ENCODE measurements around the gene ZBTB7C.

The ZBTB7C gene

GRCh38 chr18:48085781-48086487, 323.2 kb downstream of the ZBTB7C start:
- Mint-ChIP-seq H3K36me3 (no peaks in the 10 kb centered on the region), H3K27ac (no peak overlapping the region), H3K9me3 (no peaks in the 10 kb centered on the region), H3K27me3 (peaks cover 0 to 10% of the 10 kb centered on the region in 2 donors), H3K4me1 (no peaks in the 10 kb centered on the region), H3K4me3 (no peak overlapping the region)
- no peak for DNase-seq
- no peak for ATAC-seq (replicated peaks)

- ATAC-seq (replicated peaks) (no peak), DNase-seq (no peak)
- Mint-ChIP-seq H3K9me3 (no peaks in the 10 kb centered on the region), H3K27me3 (peaks cover 0 to 10% of the 10 kb centered on the region in 2 donors), H3K4me3 (no peak overlapping the region), H3K36me3 (no peaks in the 10 kb centered on the region), H3K27ac (no peak overlapping the region), H3K4me1 (no peaks in the 10 kb centered on the region)
Measured at GRCh38 chr18:48084858-48085257, 324.3 kb downstream of the ZBTB7C start.

- no peak overlapping the region for H3K4me3 Mint-ChIP-seq
Measured at GRCh38 chr18:48084041-48084757, 325.0 kb downstream of the ZBTB7C start.

GRCh38 chr18:48080546-48080945, 328.6 kb downstream of the ZBTB7C start:
- Mint-ChIP-seq H3K4me3 (no peak overlapping the region), H3K9me3 (peaks cover 0 to 3% of the 10 kb centered on the region in 2 donors), H3K27ac (no peak overlapping the region), H3K36me3 (no peaks in the 10 kb centered on the region), H3K27me3 (peaks cover 0 to 9% of the 10 kb centered on the region in 2 donors), H3K4me1 (no peaks in the 10 kb centered on the region)
- DNase-seq (no peak), ATAC-seq (replicated peaks) (no peak)

More at GRCh38 chr18:48084041-48084757, 325.0 kb downstream of the ZBTB7C start:
- DNase-seq: no peak
- no peak overlapping the region for H3K27ac Mint-ChIP-seq
- H3K36me3 Mint-ChIP-seq: no peaks in the 10 kb centered on the region
- ATAC-seq (replicated peaks): no peak
- H3K27me3 Mint-ChIP-seq: peaks cover 0 to 10% of the 10 kb centered on the region in 2 donors
- no peaks in the 10 kb centered on the region for H3K4me1 Mint-ChIP-seq
- no peaks in the 10 kb centered on the region for H3K9me3 Mint-ChIP-seq

- Mint-ChIP-seq H3K9me3 (peaks cover 0 to 3% of the 10 kb centered on the region in 2 donors), H3K4me1 (no peaks in the 10 kb centered on the region), H3K36me3 (no peaks in the 10 kb centered on the region), H3K4me3 (no peak overlapping the region), H3K27me3 (peaks cover 0 to 9% of the 10 kb centered on the region in 2 donors), H3K27ac (no peak overlapping the region)
- ATAC-seq (replicated peaks) (no peak), DNase-seq (no peak)
Measured at GRCh38 chr18:48079885-48080284, 329.3 kb downstream of the ZBTB7C start.

GRCh38 chr18:48078448-48078847, 330.7 kb downstream of the ZBTB7C start:
- H3K9me3 Mint-ChIP-seq: peaks cover 0 to 3% of the 10 kb centered on the region in 2 donors
- no peaks in the 10 kb centered on the region for H3K4me1 Mint-ChIP-seq
- no peak overlapping the region for H3K27ac Mint-ChIP-seq
- peaks cover 3 to 16% of the 10 kb centered on the region in 2 donors for H3K27me3 Mint-ChIP-seq
- ATAC-seq (replicated peaks) (no peak), DNase-seq (no peak)
- H3K4me3 Mint-ChIP-seq: no peak overlapping the region
- no peaks in the 10 kb centered on the region for H3K36me3 Mint-ChIP-seq

- no peak for ATAC-seq (replicated peaks)
Measured at GRCh38 chr18:48077291-48077690, 331.9 kb downstream of the ZBTB7C start.

GRCh38 chr18:48076461-48076860, 332.7 kb downstream of the ZBTB7C start:
- no peaks in the 10 kb centered on the region for H3K36me3 Mint-ChIP-seq
- H3K4me1 Mint-ChIP-seq: no peaks in the 10 kb centered on the region
- ATAC-seq (replicated peaks) (no peak), DNase-seq (no peak)
- no peak overlapping the region for H3K27ac Mint-ChIP-seq
- H3K4me3 Mint-ChIP-seq: no peak overlapping the region
- peaks cover 3 to 22% of the 10 kb centered on the region in 2 donors for H3K27me3 Mint-ChIP-seq
- H3K9me3 Mint-ChIP-seq: peaks cover 0 to 3% of the 10 kb centered on the region in 2 donors

More at GRCh38 chr18:48077291-48077690, 331.9 kb downstream of the ZBTB7C start:
- no peak overlapping the region for H3K27ac Mint-ChIP-seq
- peaks cover 3 to 21% of the 10 kb centered on the region in 2 donors for H3K27me3 Mint-ChIP-seq
- no peaks in the 10 kb centered on the region for H3K4me1 Mint-ChIP-seq
- peaks cover 0 to 3% of the 10 kb centered on the region in 2 donors for H3K9me3 Mint-ChIP-seq
- no peak for DNase-seq
- H3K4me3 Mint-ChIP-seq: no peak overlapping the region
- no peaks in the 10 kb centered on the region for H3K36me3 Mint-ChIP-seq

- no peak overlapping the region for H3K4me3 Mint-ChIP-seq
- ATAC-seq (replicated peaks): no peak
- H3K4me1 Mint-ChIP-seq: no peaks in the 10 kb centered on the region
- no peak for DNase-seq
- H3K27me3 Mint-ChIP-seq: peaks cover 3 to 26% of the 10 kb centered on the region in 2 donors
- H3K27ac Mint-ChIP-seq: no peak overlapping the region
- H3K9me3 Mint-ChIP-seq: peaks cover 0 to 3% of the 10 kb centered on the region in 2 donors
- H3K36me3 Mint-ChIP-seq: no peaks in the 10 kb centered on the region
Measured at GRCh38 chr18:48075707-48076093, 333.5 kb downstream of the ZBTB7C start.

- ATAC-seq (replicated peaks): no peak
- DNase-seq: no peak
- Mint-ChIP-seq H3K36me3 (no peaks in the 10 kb centered on the region), H3K27ac (no peak overlapping the region), H3K9me3 (peaks cover 0 to 3% of the 10 kb centered on the region in 2 donors), H3K4me3 (no peak overlapping the region), H3K27me3 (peaks cover 5 to 28% of the 10 kb centered on the region in 2 donors), H3K4me1 (no peaks in the 10 kb centered on the region)
Measured at GRCh38 chr18:48074929-48075706, 334.1 kb downstream of the ZBTB7C start.

- H3K27ac Mint-ChIP-seq: no peak overlapping the region
- H3K27me3 Mint-ChIP-seq: peaks cover 14 to 28% of the 10 kb centered on the region in 2 donors
- H3K9me3 Mint-ChIP-seq: peaks cover 0 to 2% of the 10 kb centered on the region in 2 donors
- no peak overlapping the region for H3K4me3 Mint-ChIP-seq
- ATAC-seq (replicated peaks) (no peak), DNase-seq (no peak)
- H3K4me1 Mint-ChIP-seq: no peaks in the 10 kb centered on the region
- H3K36me3 Mint-ChIP-seq: no peaks in the 10 kb centered on the region
Measured at GRCh38 chr18:48073211-48073930, 335.8 kb downstream of the ZBTB7C start.

- peaks cover 14 to 28% of the 10 kb centered on the region in 2 donors for H3K27me3 Mint-ChIP-seq
- H3K9me3 Mint-ChIP-seq: no peaks in the 10 kb centered on the region
- H3K27ac Mint-ChIP-seq: no peak overlapping the region
- ATAC-seq (replicated peaks) (no peak), DNase-seq (no peak)
- no peak overlapping the region for H3K4me3 Mint-ChIP-seq
- no peaks in the 10 kb centered on the region for H3K4me1 Mint-ChIP-seq
- no peaks in the 10 kb centered on the region for H3K36me3 Mint-ChIP-seq
Measured at GRCh38 chr18:48072428-48073204, 336.6 kb downstream of the ZBTB7C start.

GRCh38 chr18:48068916-48069445, 340.2 kb downstream of the ZBTB7C start:
- H3K27ac Mint-ChIP-seq: no peak overlapping the region

More at GRCh38 chr18:48068916-48069445, 340.2 kb downstream of the ZBTB7C start:
- Mint-ChIP-seq H3K9me3 (no peaks in the 10 kb centered on the region), H3K4me3 (no peak overlapping the region), H3K4me1 (no peaks in the 10 kb centered on the region), H3K36me3 (no peaks in the 10 kb centered on the region), H3K27me3 (peaks cover 10 to 19% of the 10 kb centered on the region in 2 donors)
- ATAC-seq (replicated peaks): no peak
- DNase-seq: no peak

All from stimulated activated naive B cell treated with anti-CD40 and anti-IgM and Interleukin-4, amounts not matched to agents 10 μg/mL and 1 μg/mL and 100 μg/mL, for 72 hours (primary cell).